Measurements from ENCODE around the gene TOM1L2. TPM values are rescaled to one million over a fixed set of nuclear protein-coding genes. Genes with fewer than 3 reads are reported as not detected.

The TOM1L2 gene
- polyA plus RNA-seq, 1 donor from 2014 or later = 40.9 TPM

GRCh38 chr17:17865035-17865434 is 107.2 kb downstream of the TOM1L2 start:
- H3K9me3 ChIP-seq (ENCODE audit: low read length) = no peaks in the 10 kb centered on the region
- TF ChIP-seq TAF1 (IDR thresholded peaks at IDR 0.05; ENCODE audit: low read depth) (no peak), SMC3 (conservative IDR thresholded peaks at IDR 0.05; ENCODE audit: poor library complexity) (no peak), REST (IDR thresholded peaks at IDR 0.05; ENCODE audit: borderline replicate concordance) (no peak), EP300 (conservative IDR thresholded peaks at IDR 0.05; ENCODE audit: poor library complexity, severe bottlenecking) (no peak), CTCF (IDR thresholded peaks at IDR 0.05; ENCODE audit: poor library complexity, severe bottlenecking) (no peak), EZH2 (IDR thresholded peaks at IDR 0.05; ENCODE audit: borderline replicate concordance, insufficient read depth, low read length, poor library complexity, severe bottlenecking) (no peak), MXI1 (conservative IDR thresholded peaks at IDR 0.05; ENCODE audit: poor library complexity, severe bottlenecking) (no peak)
- H2AFZ ChIP-seq (ENCODE audit: low read depth, low read length) = no peak overlapping the region
- H3K27me3 ChIP-seq (ENCODE audit: insufficient read depth, low read depth, low read length) = no peaks in the 10 kb centered on the region
- no peak overlapping the region for H3K4me2 ChIP-seq (ENCODE audit: low read length)
- H3K4me3 ChIP-seq (ENCODE audit: low read length) = no peak overlapping the region
- no peaks in the 10 kb centered on the region for H3K79me2 ChIP-seq (replicated peaks; ENCODE audit: insufficient read depth, low read length)
- no peaks in the 10 kb centered on the region for H3K36me3 ChIP-seq (ENCODE audit: insufficient read depth, low read length)
- H3K9me2 ChIP-seq (ENCODE audit: insufficient read depth, low read length) = no peaks in the 10 kb centered on the region
- H3K9ac ChIP-seq (ENCODE audit: low read length) = no peak overlapping the region
- peaks cover 4% of the 10 kb centered on the region for H3F3A ChIP-seq (ENCODE audit: insufficient read depth, low read length, poor library complexity, severe bottlenecking)
- no peak overlapping the region for H3K27ac ChIP-seq (ENCODE audit: low read length)
- H4K20me1 ChIP-seq (ENCODE audit: insufficient read depth) = no peaks in the 10 kb centered on the region

GRCh38 chr17:17860766-17861107 is 111.5 kb downstream of the TOM1L2 start:
- no peaks in the 10 kb centered on the region for H4K20me1 ChIP-seq (ENCODE audit: insufficient read depth)
- no peaks in the 10 kb centered on the region for H3K9me3 ChIP-seq (ENCODE audit: low read length)
- no peak overlapping the region for H2AFZ ChIP-seq (ENCODE audit: low read depth, low read length)
- no peak overlapping the region for H3K9ac ChIP-seq (ENCODE audit: low read length)
- no peaks in the 10 kb centered on the region for H3K9me2 ChIP-seq (ENCODE audit: insufficient read depth, low read length)
- no peak overlapping the region for H3K27ac ChIP-seq (ENCODE audit: low read length)
- no peak overlapping the region for H3K4me3 ChIP-seq (ENCODE audit: low read length)
- no peaks in the 10 kb centered on the region for H3K27me3 ChIP-seq (ENCODE audit: insufficient read depth, low read depth, low read length)
- no peaks in the 10 kb centered on the region for H3K79me2 ChIP-seq (replicated peaks; ENCODE audit: insufficient read depth, low read length)
- H3F3A ChIP-seq (ENCODE audit: insufficient read depth, low read length, poor library complexity, severe bottlenecking) = no peaks in the 10 kb centered on the region
- no peak for TF ChIP-seq TAF1 (IDR thresholded peaks at IDR 0.05; ENCODE audit: low read depth)
- TF ChIP-seq CTCF (IDR thresholded peaks at IDR 0.05; ENCODE audit: poor library complexity, severe bottlenecking) = no peak
- TF ChIP-seq EZH2 (IDR thresholded peaks at IDR 0.05; ENCODE audit: borderline replicate concordance, insufficient read depth, low read length, poor library complexity, severe bottlenecking) = no peak
- TF ChIP-seq EP300 (conservative IDR thresholded peaks at IDR 0.05; ENCODE audit: poor library complexity, severe bottlenecking) = no peak
- TF ChIP-seq SMC3 (conservative IDR thresholded peaks at IDR 0.05; ENCODE audit: poor library complexity) = no peak
- TF ChIP-seq POLR2AphosphoS5 (IDR thresholded peaks at IDR 0.05) = no peak
- no peak for TF ChIP-seq MXI1 (conservative IDR thresholded peaks at IDR 0.05; ENCODE audit: poor library complexity, severe bottlenecking)
- no peak for TF ChIP-seq REST (IDR thresholded peaks at IDR 0.05; ENCODE audit: borderline replicate concordance)
- no peak for TF ChIP-seq RAD21 (conservative IDR thresholded peaks at IDR 0.05)
- H3K4me2 ChIP-seq (ENCODE audit: low read length) = no peak overlapping the region
- H3K36me3 ChIP-seq (ENCODE audit: insufficient read depth, low read length) = no peaks in the 10 kb centered on the region

Data from neural cell (in vitro differentiated cells).